SK-N-SH (cell line): Measurements from ENCODE around the gene ATAD1.

Experiments
- CTCF ChIP-seq: fragments of 200-600 bp; sonication (generic); IDR thresholded peaks from 2 replicates; pipeline ENCODE4 v1.6.1; 2017; ENCODE audit warnings: antibody characterized with exemption, mild to moderate bottlenecking, moderate library complexity
- EZH2phosphoT487 ChIP-seq: fragments of 200-600 bp; sonication (generic); IDR thresholded peaks from 2 replicates; pipeline ENCODE4 v1.6.1; 2017; ENCODE audit warnings: low read depth, mixed run types, mild to moderate bottlenecking, antibody characterized with exemption, moderate library complexity, borderline replicate concordance
- FOSL2 ChIP-seq: IDR thresholded peaks from 2 replicates; pipeline ENCODE4 v1.4.0; 2012; ENCODE audit warnings: low read depth, mild to moderate bottlenecking, moderate library complexity, borderline replicate concordance
- FOXM1 ChIP-seq: IDR thresholded peaks from 2 replicates; pipeline ENCODE4 v1.4.0; 2012; ENCODE audit warnings: low read depth, mild to moderate bottlenecking
- MAX ChIP-seq: IDR thresholded peaks from 2 replicates; pipeline ENCODE4 v1.4.0; 2012; ENCODE audit warnings: low read depth
- POLR2AphosphoS5 ChIP-seq: IDR thresholded peaks from 2 replicates; pipeline ENCODE4 v1.6.1; 2012; ENCODE audit warnings: low read depth, low read length
- RCOR1 ChIP-seq: fragments of 150-350 bp; IDR thresholded peaks from 2 replicates; pipeline ENCODE4 v1.6.1; 2017; ENCODE audit warnings: antibody characterized with exemption, low read length
- REST ChIP-seq: IDR thresholded peaks from 2 replicates; pipeline ENCODE4 v1.6.1; 2012; ENCODE audit warnings: mild to moderate bottlenecking, low read depth, low read length, moderate library complexity
- TAF1 ChIP-seq: IDR thresholded peaks from 2 replicates; pipeline ENCODE4 v1.6.1; 2012; ENCODE audit warnings: low read depth, mild to moderate bottlenecking, low read length, moderate library complexity, borderline replicate concordance
- TCF12 ChIP-seq: IDR thresholded peaks from 2 replicates; pipeline ENCODE4 v1.4.0; 2012
- YY1 ChIP-seq: IDR thresholded peaks from 2 replicates; pipeline ENCODE4 v1.4.0; 2012; ENCODE audit warnings: low read depth, mild to moderate bottlenecking
- TF ChIP-seq, protein P1 (sequence below): IDR thresholded peaks from 2 replicates; pipeline ENCODE4 v1.4.0; 2012; ENCODE audit warnings: low read depth, borderline replicate concordance
- TF ChIP-seq, protein P2 (sequence below): IDR thresholded peaks from 2 replicates; pipeline ENCODE4 v1.4.0; 2012; ENCODE audit warnings: low read depth, borderline replicate concordance

GRCh38 chr10:87729940-87730339, 88.1 kb downstream of the ATAD1 start:
- TF ChIP-seq CTCF = no peak
- TF ChIP-seq RCOR1 = no peak
- no peak for TF ChIP-seq FOXM1
- no peak for TF ChIP-seq EZH2phosphoT487
- no peak for TF ChIP-seq FOSL2
- TF ChIP-seq REST = no peak
- no peak for TF ChIP-seq TAF1
- TF ChIP-seq, protein P1, sequence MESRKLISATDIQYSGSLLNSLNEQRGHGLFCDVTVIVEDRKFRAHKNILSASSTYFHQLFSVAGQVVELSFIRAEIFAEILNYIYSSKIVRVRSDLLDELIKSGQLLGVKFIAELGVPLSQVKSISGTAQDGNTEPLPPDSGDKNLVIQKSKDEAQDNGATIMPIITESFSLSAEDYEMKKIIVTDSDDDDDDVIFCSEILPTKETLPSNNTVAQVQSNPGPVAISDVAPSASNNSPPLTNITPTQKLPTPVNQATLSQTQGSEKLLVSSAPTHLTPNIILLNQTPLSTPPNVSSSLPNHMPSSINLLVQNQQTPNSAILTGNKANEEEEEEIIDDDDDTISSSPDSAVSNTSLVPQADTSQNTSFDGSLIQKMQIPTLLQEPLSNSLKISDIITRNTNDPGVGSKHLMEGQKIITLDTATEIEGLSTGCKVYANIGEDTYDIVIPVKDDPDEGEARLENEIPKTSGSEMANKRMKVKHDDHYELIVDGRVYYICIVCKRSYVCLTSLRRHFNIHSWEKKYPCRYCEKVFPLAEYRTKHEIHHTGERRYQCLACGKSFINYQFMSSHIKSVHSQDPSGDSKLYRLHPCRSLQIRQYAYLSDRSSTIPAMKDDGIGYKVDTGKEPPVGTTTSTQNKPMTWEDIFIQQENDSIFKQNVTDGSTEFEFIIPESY = no peak
- no peak for TF ChIP-seq MAX
- TF ChIP-seq POLR2AphosphoS5 = no peak
- no peak for TF ChIP-seq YY1
- TF ChIP-seq TCF12 = no peak
- TF ChIP-seq, protein P2, sequence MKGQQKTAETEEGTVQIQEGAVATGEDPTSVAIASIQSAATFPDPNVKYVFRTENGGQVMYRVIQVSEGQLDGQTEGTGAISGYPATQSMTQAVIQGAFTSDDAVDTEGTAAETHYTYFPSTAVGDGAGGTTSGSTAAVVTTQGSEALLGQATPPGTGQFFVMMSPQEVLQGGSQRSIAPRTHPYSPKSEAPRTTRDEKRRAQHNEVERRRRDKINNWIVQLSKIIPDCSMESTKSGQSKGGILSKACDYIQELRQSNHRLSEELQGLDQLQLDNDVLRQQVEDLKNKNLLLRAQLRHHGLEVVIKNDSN = no peak
